Adrenal gland (tissue), 5 donors: ENCODE measurements around the gene PLAAT4.

ENCODE experiments used
- POLR2A ChIP-seq, 2 donors: fragments of 450-650 bp; IDR thresholded peaks; one replicate each; pipeline ENCODE4 v1.6.1; 2017; ENCODE audit warnings: antibody characterized with exemption in 2 of 2, mild to moderate bottlenecking in 2 of 2, moderate library complexity in 1 of 2
- TF ChIP-seq, protein P1 (sequence below), 6 experiments: fragments of 450-650 bp in 4 of 6; fragments of 200-600 bp in 2 of 6; sonication (generic) in 1 of 6; IDR thresholded peaks; 1 replicate in 5 of 6; 2 replicates in 1 of 6; pipeline versions ENCODE4 v1.5.1 to v1.8.0; 2016 to 2021; ENCODE audit warnings: antibody characterized with exemption in 6 of 6, mild to moderate bottlenecking in 2 of 6, moderate library complexity in 1 of 6
- donor health status: DM: no; HTN: no; CAD: no.

DNA sequence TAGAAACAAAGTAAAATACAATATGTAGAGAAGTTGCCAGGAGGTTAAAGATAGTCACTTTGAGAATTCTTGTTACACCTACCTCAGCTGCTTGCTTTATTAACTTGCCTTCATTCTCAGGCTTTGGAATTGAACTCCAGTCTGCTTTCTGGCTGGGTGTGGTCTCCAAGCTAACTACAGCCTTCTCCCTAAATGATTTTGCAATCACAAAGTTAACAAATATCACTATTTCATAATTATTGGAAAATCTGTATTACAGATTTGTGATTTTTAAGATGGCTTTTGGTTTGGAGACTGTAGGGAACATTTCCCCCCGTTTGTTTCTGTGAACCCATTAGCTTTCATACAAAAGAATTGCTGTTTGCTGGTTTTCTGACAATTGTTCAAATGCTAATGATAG, 47.8 kb upstream of the PLAAT4 start:
- TF ChIP-seq POLR2A (IDR thresholded peaks at IDR 0.05), result no peak
- TF ChIP-seq, protein P1, sequence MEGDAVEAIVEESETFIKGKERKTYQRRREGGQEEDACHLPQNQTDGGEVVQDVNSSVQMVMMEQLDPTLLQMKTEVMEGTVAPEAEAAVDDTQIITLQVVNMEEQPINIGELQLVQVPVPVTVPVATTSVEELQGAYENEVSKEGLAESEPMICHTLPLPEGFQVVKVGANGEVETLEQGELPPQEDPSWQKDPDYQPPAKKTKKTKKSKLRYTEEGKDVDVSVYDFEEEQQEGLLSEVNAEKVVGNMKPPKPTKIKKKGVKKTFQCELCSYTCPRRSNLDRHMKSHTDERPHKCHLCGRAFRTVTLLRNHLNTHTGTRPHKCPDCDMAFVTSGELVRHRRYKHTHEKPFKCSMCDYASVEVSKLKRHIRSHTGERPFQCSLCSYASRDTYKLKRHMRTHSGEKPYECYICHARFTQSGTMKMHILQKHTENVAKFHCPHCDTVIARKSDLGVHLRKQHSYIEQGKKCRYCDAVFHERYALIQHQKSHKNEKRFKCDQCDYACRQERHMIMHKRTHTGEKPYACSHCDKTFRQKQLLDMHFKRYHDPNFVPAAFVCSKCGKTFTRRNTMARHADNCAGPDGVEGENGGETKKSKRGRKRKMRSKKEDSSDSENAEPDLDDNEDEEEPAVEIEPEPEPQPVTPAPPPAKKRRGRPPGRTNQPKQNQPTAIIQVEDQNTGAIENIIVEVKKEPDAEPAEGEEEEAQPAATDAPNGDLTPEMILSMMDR (IDR thresholded peaks at IDR 0.05), result no peak
